ENCODE results near the gene TOP1.
"Not testable (repeated sequence)": the region's sequence is repeated elsewhere in the genome, so short reads cannot be mapped to it uniquely, and the experiment has no call there.

The TOP1 gene

GRCh38 chr20:41095110-41095969 is 66.7 kb downstream of the TOP1 start:
- DNase-seq (ENCODE audit: low spot score): peak; percentile 49

- no peak for DNase-seq (ENCODE audit: low spot score)
Measured at GRCh38 chr20:41098703-41099250, 70.2 kb downstream of the TOP1 start.

GRCh38 chr20:41100001-41100480 is 71.4 kb downstream of the TOP1 start:
- no peak for DNase-seq (ENCODE audit: low spot score)

- DNase-seq (ENCODE audit: low spot score): no peak
Measured at GRCh38 chr20:41101660-41102059, 73.0 kb downstream of the TOP1 start.

- no peak for DNase-seq (ENCODE audit: low spot score)
Measured at GRCh38 chr20:41108531-41108930, 79.9 kb downstream of the TOP1 start.

- no peak for DNase-seq (ENCODE audit: low spot score)
Measured at GRCh38 chr20:41110012-41110411, 81.4 kb downstream of the TOP1 start.

GRCh38 chr20:41110930-41111577 is 82.4 kb downstream of the TOP1 start:
- no peak for DNase-seq (ENCODE audit: low spot score)

- DNase-seq (ENCODE audit: low spot score): no peak
Measured at GRCh38 chr20:41111578-41111951, 82.9 kb downstream of the TOP1 start.

- no peak for DNase-seq (ENCODE audit: low spot score)
Measured at GRCh38 chr20:41116282-41116956, 87.8 kb downstream of the TOP1 start.

GRCh38 chr20:41118159-41118558 is 89.5 kb downstream of the TOP1 start:
- not testable (repeated sequence) for DNase-seq (ENCODE audit: low spot score)

- no peak for DNase-seq (ENCODE audit: low spot score)
Measured at GRCh38 chr20:41118632-41119031, 90.0 kb downstream of the TOP1 start.

GRCh38 chr20:41119614-41120561 is 91.3 kb downstream of the TOP1 start:
- no peak for DNase-seq (ENCODE audit: low spot score)

GRCh38 chr20:41121399-41121798 is 92.8 kb downstream of the TOP1 start:
- DNase-seq (ENCODE audit: low spot score): no peak

- DNase-seq (ENCODE audit: low spot score): no peak
Measured at GRCh38 chr20:41123631-41124030, 95.0 kb downstream of the TOP1 start.

- no peak for DNase-seq (ENCODE audit: low spot score)
Measured at GRCh38 chr20:41124451-41125094, 96.0 kb downstream of the TOP1 start.

GRCh38 chr20:41125530-41126457 is 97.2 kb downstream of the TOP1 start:
- no peak for DNase-seq (ENCODE audit: low spot score)

GRCh38 chr20:41126719-41127118 is 98.1 kb downstream of the TOP1 start:
- no peak for DNase-seq (ENCODE audit: low spot score)

GRCh38 chr20:41128317-41128716 is 99.7 kb downstream of the TOP1 start:
- not testable (repeated sequence) for DNase-seq (ENCODE audit: low spot score)

GRCh38 chr20:41131594-41132387 is 103.2 kb downstream of the TOP1 start:
- no peak for DNase-seq (ENCODE audit: low spot score)
